Kidney (tissue), 14 donors: Measurements from ENCODE around the gene IL20. TPM values are rescaled to one million over a fixed set of nuclear protein-coding genes. Genes with fewer than 3 reads are reported as not detected.
A peak's percentile ranks its signal among the peaks of the same experiment; 100 is the strongest.

Source experiments
- DNase-seq, 5 donors: peaks; one replicate each; pipeline ENCODE4 v3.0.0-alpha.2; 2013 to 2020
- FAIRE-seq: peaks from 2 replicates; lab custom pipeline; 2012; peaks lifted over from hg19 to GRCh38; lab: Jason Lieb, UNC
- H3K27ac ChIP-seq, 2 donors: one replicate each; pipeline ENCODE4 v1.7.0; 2013; ENCODE audit warnings: low read depth in 2 of 2, low read length in 2 of 2, inconsistent platforms in 1 of 2
- H3K27me3 ChIP-seq: one replicate; pipeline ENCODE4 v1.7.1; 2013; ENCODE audit warnings: low read length, inconsistent platforms; ENCODE audit not compliant: control insufficient read depth, insufficient read depth
- H3K36me3 ChIP-seq, 3 donors: one replicate each; pipeline versions ENCODE4 v1.7.0 to v1.7.1; 2013; ENCODE audit warnings: low read length in 3 of 3, control low read depth in 1 of 3, inconsistent platforms in 1 of 3; ENCODE audit not compliant: insufficient read depth in 3 of 3, control insufficient read depth in 2 of 3
- H3K4me1 ChIP-seq, 3 donors: one replicate each; pipeline versions ENCODE4 v1.7.0 to v1.7.1; 2013; ENCODE audit warnings: low read length in 3 of 3, inconsistent platforms in 1 of 3, low read depth in 1 of 3; ENCODE audit not compliant: control insufficient read depth in 2 of 3, insufficient read depth in 2 of 3
- H3K4me3 ChIP-seq, 3 donors: one replicate each; pipeline versions ENCODE4 v1.7.0 to v1.8.1; 2013; ENCODE audit warnings: low read length in 3 of 3, control low read depth in 1 of 3, inconsistent platforms in 1 of 3
- H3K9ac ChIP-seq, 3 donors: one replicate each; pipeline versions ENCODE4 v1.7.0 to v1.7.1; 2013; ENCODE audit warnings: low read length in 3 of 3, control low read depth in 1 of 3, inconsistent platforms in 1 of 3
- H3K9me3 ChIP-seq, 3 donors: one replicate each; pipeline versions ENCODE4 v1.7.0 to v1.7.1; 2013; ENCODE audit warnings: low read length in 3 of 3, control low read depth in 1 of 3, inconsistent platforms in 1 of 3; ENCODE audit not compliant: control insufficient read depth in 2 of 3, insufficient read depth in 1 of 3
- CTCF ChIP-seq: IDR thresholded peaks from 3 replicates; pipeline ENCODE4 v1.5.1; 2012; ENCODE audit warnings: mild to moderate bottlenecking, moderate library complexity, borderline replicate concordance; ENCODE audit not compliant: insufficient read depth; ENCODE audit errors: extremely low read depth
- intact Hi-C: fragments of 100-400 bp; cut with DNase I; formaldehyde crosslinking; loops from one replicate; pipeline ENCODE4 v1.11.1; 2022
- polyA plus RNA-seq: library from polyadenylated mRNA; stranded (reverse); fragments of 350-450 nt; fragmentation: Illumina TruSeq; extraction: RNeasy Lipid Tissue Mini Kit (QIAGEN cat#74804); gene quantifications from one replicate; pipeline ENCODE4 v1.2.3, GENCODE V29; 2014; ENCODE audit warnings: low read depth, low replicate concordance; ENCODE audit not compliant: insufficient read depth
- total RNA-seq: library from RNA; stranded (reverse); fragmentation: NEBNext Ultra II Directional; extraction: Animal tissue kit (Norgen Biotek cat#: 25700); gene quantifications from one replicate; pipeline ENCODE4 v1.2.1, GENCODE V29; 2021
- donor health status: control.
- donor health status: control.
- donor health status: control.
- donor health status: control.
- donor health status: control.
- donor health status: DM: yes; HTN: yes; CAD: no.
- donor health status: Normal renal cell carcinoma (clear cell type).

The IL20 gene
- total and polyA plus RNA-seq, 2 donors from 2014 or later = not detected

DNA sequence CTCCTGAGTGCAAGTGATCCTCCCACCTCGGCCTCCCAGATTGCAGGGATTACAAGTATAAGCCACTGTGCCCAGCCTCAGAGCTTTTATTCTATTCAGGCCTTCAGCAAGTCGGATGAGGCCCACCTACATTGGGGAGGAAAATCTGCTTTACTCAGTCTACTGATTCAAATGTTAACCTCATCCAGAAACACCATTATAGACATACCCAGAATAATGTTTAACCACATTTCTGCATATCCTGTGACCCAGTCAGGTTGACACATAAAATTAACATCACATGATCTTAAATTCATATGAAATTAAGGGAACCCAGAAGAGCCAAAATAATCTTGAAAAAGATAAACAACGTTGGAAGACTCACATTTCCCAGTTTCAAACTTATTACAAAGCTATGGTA is 14.9 kb downstream of the IL20 start:
- no peak overlapping the region for H3K9ac ChIP-seq
- TF ChIP-seq CTCF = no peak
- H3K36me3 ChIP-seq = no peaks in the 10 kb centered on the region
- intact Hi-C loops = no loop called here
- no peaks in the 10 kb centered on the region for H3K27me3 ChIP-seq
- no peaks in the 10 kb centered on the region for H3K4me1 ChIP-seq
- H3K27ac ChIP-seq = no peak overlapping the region
- no peak for FAIRE-seq
- DNase-seq = no peak
- H3K4me3 ChIP-seq = no peak overlapping the region
- peaks cover 0 to 9% (median 0%) of the 10 kb centered on the region in 3 donors for H3K9me3 ChIP-seq

GRCh38 chr1:206882555-206882954 is 17.1 kb downstream of the IL20 start:
- no peak for TF ChIP-seq CTCF
- Histone ChIP-seq H3K27me3 (no peaks in the 10 kb centered on the region), H3K4me1 (no peaks in the 10 kb centered on the region), H3K36me3 (no peaks in the 10 kb centered on the region), H3K27ac (no peak overlapping the region), H3K9me3 (peaks cover 0 to 9% (median 0%) of the 10 kb centered on the region in 3 donors), H3K4me3 (no peak overlapping the region), H3K9ac (no peak overlapping the region)
- no peak for FAIRE-seq
- DNase-seq = no peak
- intact Hi-C loops = no loop called here

GRCh38 chr1:206883160-206883559 is 17.7 kb downstream of the IL20 start:
- no peak overlapping the region for H3K4me3 ChIP-seq
- TF ChIP-seq CTCF = no peak
- H3K27ac ChIP-seq = no peak overlapping the region
- H3K9me3 ChIP-seq = peaks cover 0 to 8% (median 0%) of the 10 kb centered on the region in 3 donors
- no peaks in the 10 kb centered on the region for H3K27me3 ChIP-seq
- H3K9ac ChIP-seq = no peak overlapping the region
- no peaks in the 10 kb centered on the region for H3K36me3 ChIP-seq
- no peaks in the 10 kb centered on the region for H3K4me1 ChIP-seq
- DNase-seq (no peak), FAIRE-seq (peak; percentile 25)
- intact Hi-C loops = no loop called here

- Histone ChIP-seq H3K9ac (no peak overlapping the region), H3K36me3 (no peaks in the 10 kb centered on the region), H3K27ac (no peak overlapping the region), H3K4me1 (no peaks in the 10 kb centered on the region), H3K4me3 (no peak overlapping the region), H3K27me3 (no peaks in the 10 kb centered on the region), H3K9me3 (peaks cover 0 to 2% (median 0%) of the 10 kb centered on the region in 3 donors)
- DNase-seq = no peak
- no peak for FAIRE-seq
- TF ChIP-seq CTCF = no peak
- intact Hi-C loops = no loop called here
Measured at GRCh38 chr1:206883876-206884275, 18.5 kb downstream of the IL20 start.
